Measurements from ENCODE around the gene CDK5RAP2. TPM values are rescaled to one million over a fixed set of nuclear protein-coding genes. Genes with fewer than 3 reads are reported as not detected.

The CDK5RAP2 gene
- total RNA-seq, 1 experiment from 2014 or later, result 56.4 TPM

GRCh38 chr9:120622790-120623189 is 42.8 kb upstream of the CDK5RAP2 start:
- H3K23me2 ChIP-seq (ENCODE audit: insufficient read length, low read depth, low read length, poor library complexity, severe bottlenecking), result no peaks in the 10 kb centered on the region
- no peak for DNase-seq
- no peak overlapping the region for H2BK20ac ChIP-seq (ENCODE audit: low read depth, low read length, poor library complexity, severe bottlenecking)
- Mint-ChIP-seq H3K9me3 (no peaks in the 10 kb centered on the region), H3K4me1 (peaks cover 9 to 20% of the 10 kb centered on the region in 2 experiments), H3K36me3 (ENCODE audit: insufficient read depth in 1 of 3, low read depth in 3 of 3) (no peaks in the 10 kb centered on the region), H3K27ac (no peak overlapping the region), H3K27me3 (ENCODE audit: low read depth) (no peaks in the 10 kb centered on the region), H3K4me3 (no peak overlapping the region)
- no peak overlapping the region for H3K18ac ChIP-seq (ENCODE audit: insufficient read length, low read depth, low read length)
- no peak overlapping the region for H3K56ac ChIP-seq (ENCODE audit: insufficient read length, low read depth, low read length)
- H3K79me1 ChIP-seq (ENCODE audit: insufficient read depth, low read depth, low read length, poor library complexity, severe bottlenecking), result no peaks in the 10 kb centered on the region
- no peak for TF ChIP-seq CTCF (conservative IDR thresholded peaks at IDR 0.05)
- no peak overlapping the region for H2BK5ac ChIP-seq (ENCODE audit: insufficient read length, low read length)
- no peak overlapping the region for H4K5ac ChIP-seq (ENCODE audit: insufficient read length, low read depth, low read length)
- H3K4ac ChIP-seq (ENCODE audit: low read depth, low read length), result no peak overlapping the region
- no peak overlapping the region for H3K27ac ChIP-seq (ENCODE audit: insufficient read length, low read depth, low read length)
- H4K8ac ChIP-seq (replicated peaks; ENCODE audit: insufficient read length, low read depth, low read length), result no peak overlapping the region
- H2BK120ac ChIP-seq (ENCODE audit: low read depth, low read length, poor library complexity, severe bottlenecking), result no peak overlapping the region
- no peak overlapping the region for H2BK12ac ChIP-seq (ENCODE audit: insufficient read length, low read depth, low read length)
- H3K4me1 ChIP-seq (ENCODE audit: insufficient read depth, low read length), result no peaks in the 10 kb centered on the region
- no peak overlapping the region for H4K91ac ChIP-seq (ENCODE audit: insufficient read length, low read depth, low read length)
- no peak overlapping the region for H3K4me2 ChIP-seq (ENCODE audit: insufficient read depth, insufficient read length, low read length)
- no peak overlapping the region for H3T11ph ChIP-seq (ENCODE audit: low read length)
- H3K79me2 ChIP-seq (ENCODE audit: insufficient read depth, low read length), result no peaks in the 10 kb centered on the region
- H3K27me3 ChIP-seq (ENCODE audit: insufficient read depth, low read length), result no peaks in the 10 kb centered on the region
- no peaks in the 10 kb centered on the region for H4K20me1 ChIP-seq (ENCODE audit: control insufficient read depth, insufficient read depth, insufficient read length)
- no peak overlapping the region for H2AFZ ChIP-seq (ENCODE audit: low read length)
- no peak overlapping the region for H3K9ac ChIP-seq (ENCODE audit: extremely low read depth, insufficient read length, low read length)
- H3K9me3 ChIP-seq (ENCODE audit: control insufficient read depth, low read depth, low read length), result no peaks in the 10 kb centered on the region
- no peak overlapping the region for H2BK15ac ChIP-seq (ENCODE audit: low read depth, low read length)
- H3K14ac ChIP-seq (ENCODE audit: insufficient read depth, low read length), result no peak overlapping the region
- no peak overlapping the region for H3K23ac ChIP-seq (ENCODE audit: insufficient read length, low read depth, low read length)
- no peak overlapping the region for H2AK5ac ChIP-seq (ENCODE audit: insufficient read length, low read length)

All from H9 (cell line).